GM12892 (cell line): ENCODE data around the gene MFN1.

ENCODE experiments used
- DNase-seq: peaks from one replicate; pipeline ENCODE4 v3.0.0; 2011; ENCODE audit not compliant: insufficient read length
- FAIRE-seq: peaks from 2 replicates; lab custom pipeline; 2011; peaks lifted over from hg19 to GRCh38; lab: Jason Lieb, UNC
- POLR2A ChIP-seq: IDR thresholded peaks from 2 replicates; pipeline ENCODE4 v1.6.1; 2011; ENCODE audit warnings: low read depth, low read length, control low read depth
- POLR2AphosphoS5 ChIP-seq: IDR thresholded peaks from 2 replicates; pipeline ENCODE4 v1.6.1; 2011; ENCODE audit warnings: low read depth, low read length, control low read depth
- TAF1 ChIP-seq: IDR thresholded peaks from 2 replicates; pipeline ENCODE4 v1.6.1; 2011; ENCODE audit warnings: low read depth, mild to moderate bottlenecking, control low read depth, low read length, borderline replicate concordance

Gene MFN1

GRCh38 chr3:179355996-179356395 is 8.5 kb downstream of the MFN1 start:
- TF ChIP-seq TAF1: no peak
- TF ChIP-seq POLR2A: no peak
- TF ChIP-seq POLR2AphosphoS5: no peak
- DNase-seq (no peak), FAIRE-seq (no peak)

- no peak for FAIRE-seq
- DNase-seq: no peak
- TF ChIP-seq POLR2AphosphoS5 (no peak), POLR2A (no peak), TAF1 (no peak)
These were observed 15.8 kb downstream of the MFN1 start for GRCh38 chr3:179363332-179363731.

- no peak for FAIRE-seq
- no peak for DNase-seq
- no peak for TF ChIP-seq POLR2A
- no peak for TF ChIP-seq TAF1
- TF ChIP-seq POLR2AphosphoS5: no peak
These were observed 22.1 kb downstream of the MFN1 start for GRCh38 chr3:179369621-179370020.

GRCh38 chr3:179373938-179374337 is 26.4 kb downstream of the MFN1 start:
- no peak for FAIRE-seq
- no peak for TF ChIP-seq TAF1
- TF ChIP-seq POLR2A: no peak
- no peak for TF ChIP-seq POLR2AphosphoS5
- DNase-seq: no peak

GRCh38 chr3:179375091-179375999 is 27.8 kb downstream of the MFN1 start:
- FAIRE-seq (no peak), DNase-seq (no peak)
- TF ChIP-seq POLR2AphosphoS5: no peak
- no peak for TF ChIP-seq TAF1
- TF ChIP-seq POLR2A: no peak

GRCh38 chr3:179376474-179376873 is 29.0 kb downstream of the MFN1 start:
- DNase-seq (no peak), FAIRE-seq (no peak)
- no peak for TF ChIP-seq POLR2A
- TF ChIP-seq POLR2AphosphoS5: no peak
- TF ChIP-seq TAF1: no peak

- no peak for TF ChIP-seq POLR2A
- no peak for TF ChIP-seq POLR2AphosphoS5
- TF ChIP-seq TAF1: no peak
- FAIRE-seq (no peak), DNase-seq (no peak)
These were observed 44.4 kb downstream of the MFN1 start for GRCh38 chr3:179391906-179392305.

- no peak for TF ChIP-seq TAF1
- no peak for TF ChIP-seq POLR2AphosphoS5
- TF ChIP-seq POLR2A: no peak
- FAIRE-seq (no peak), DNase-seq (no peak)
These were observed 51.2 kb downstream of the MFN1 start for GRCh38 chr3:179398574-179399231.

- no peak for FAIRE-seq
- TF ChIP-seq TAF1: no peak
- no peak for TF ChIP-seq POLR2A
- TF ChIP-seq POLR2AphosphoS5: no peak
- DNase-seq: no peak
These were observed 54.1 kb downstream of the MFN1 start for GRCh38 chr3:179401561-179401960.

- FAIRE-seq: no peak
- DNase-seq: no peak
- TF ChIP-seq POLR2A: no peak
These were observed 55.5 kb downstream of the MFN1 start for GRCh38 chr3:179402963-179403362.

- FAIRE-seq: no peak
- no peak for DNase-seq
- TF ChIP-seq TAF1 (no peak), POLR2AphosphoS5 (no peak), POLR2A (no peak)
These were observed 56.8 kb downstream of the MFN1 start for GRCh38 chr3:179404307-179404706.

- FAIRE-seq: no peak
These were observed 62.8 kb downstream of the MFN1 start for GRCh38 chr3:179410331-179410730.

More at GRCh38 chr3:179410331-179410730, 62.8 kb downstream of the MFN1 start:
- TF ChIP-seq POLR2A (no peak), POLR2AphosphoS5 (no peak), TAF1 (no peak)
- no peak for DNase-seq
